ENCODE results near the gene KLK13. TPM values are rescaled to one million over a fixed set of nuclear protein-coding genes. Genes with fewer than 3 reads are reported as not detected.

KLK13 gene
- total RNA-seq, 1 donor from 2014 or later, result not detected

DNA sequence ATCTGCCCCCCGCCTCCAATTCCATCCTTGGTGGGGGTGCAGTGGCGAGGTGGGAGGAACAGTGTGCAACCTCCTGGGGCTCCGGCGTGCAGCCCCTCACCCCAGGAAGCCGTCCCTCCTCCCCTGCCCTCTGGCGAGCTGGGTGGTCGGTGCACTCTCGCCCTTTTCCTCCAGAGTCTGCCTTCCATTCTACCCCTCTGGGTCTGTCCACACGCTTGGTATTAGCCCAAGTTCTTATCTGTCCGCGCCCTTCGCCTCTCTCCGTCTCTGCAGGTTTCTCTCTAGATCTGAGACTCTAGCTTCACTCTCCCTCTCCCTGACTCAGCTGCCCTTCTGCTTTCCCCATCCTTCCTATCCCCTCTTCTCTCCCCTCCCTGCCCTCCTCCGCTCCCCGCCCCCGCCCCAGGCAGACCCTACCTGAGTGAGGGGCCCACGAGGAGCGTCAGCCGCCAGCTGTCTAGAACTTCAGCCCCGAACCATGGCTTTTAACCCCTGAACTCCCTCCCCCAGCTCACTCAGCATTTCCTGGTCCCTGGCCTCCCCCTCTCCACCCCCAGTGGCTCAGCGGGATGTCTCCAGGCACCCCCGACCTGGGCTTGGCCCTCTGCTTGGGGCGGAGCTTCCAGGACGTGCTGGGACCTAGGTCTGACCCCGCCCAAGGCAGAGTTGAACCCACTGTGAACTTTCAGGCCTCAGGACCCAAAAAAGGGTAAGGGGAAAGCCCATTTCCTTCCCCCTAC lies 499 bp upstream of the KLK13 start:
- TF ChIP-seq CTCF (conservative IDR thresholded peaks at IDR 0.05; ENCODE audit: low read depth, low read length), result no peak
- H3K4me3 ChIP-seq (ENCODE audit: low read depth, low read length), result peak overlapping the region; percentile 36
- DNase-seq (ENCODE audit: low read depth), result no peak

- no peak for DNase-seq (ENCODE audit: low read depth)
- no peak for TF ChIP-seq CTCF (conservative IDR thresholded peaks at IDR 0.05; ENCODE audit: low read depth, low read length)
- no peak overlapping the region for H3K4me3 ChIP-seq (ENCODE audit: low read depth, low read length)
Observed at GRCh38 chr19:51063664-51064063, 1.2 kb downstream of the KLK13 start.

GRCh38 chr19:51060973-51061372 lies 3.9 kb downstream of the KLK13 start:
- DNase-seq (ENCODE audit: low read depth), result no peak
- TF ChIP-seq CTCF (conservative IDR thresholded peaks at IDR 0.05; ENCODE audit: low read depth, low read length), result no peak
- H3K4me3 ChIP-seq (ENCODE audit: low read depth, low read length), result no peak overlapping the region

DNA sequence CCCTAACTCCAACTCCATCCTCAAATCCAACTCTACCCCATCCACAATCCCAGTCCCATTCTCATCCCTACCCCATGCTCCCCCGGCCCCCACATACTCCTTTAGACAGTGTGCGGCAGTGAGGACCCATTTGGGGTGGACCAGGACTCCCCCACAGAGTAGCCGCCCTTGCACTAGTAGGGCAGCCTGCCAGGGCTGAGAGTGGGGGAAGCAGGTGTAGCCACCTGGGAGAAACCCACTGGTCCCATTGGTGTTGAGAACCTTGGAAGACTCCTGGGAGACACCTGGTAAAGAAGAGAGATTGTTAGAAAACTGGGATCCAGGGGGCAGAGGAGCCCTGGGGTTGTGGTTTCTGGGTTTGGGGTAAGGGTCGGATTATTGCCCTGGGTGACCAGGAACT lies 4.6 kb downstream of the KLK13 start:
- no peak overlapping the region for H3K4me3 ChIP-seq (ENCODE audit: low read depth, low read length)
- no peak for DNase-seq (ENCODE audit: low read depth)
- TF ChIP-seq CTCF (conservative IDR thresholded peaks at IDR 0.05; ENCODE audit: low read depth, low read length), result no peak

- no peak for DNase-seq (ENCODE audit: low read depth)
- TF ChIP-seq CTCF (conservative IDR thresholded peaks at IDR 0.05; ENCODE audit: low read depth, low read length), result no peak
Observed at GRCh38 chr19:51059715-51060114, 5.2 kb downstream of the KLK13 start.

DNA sequence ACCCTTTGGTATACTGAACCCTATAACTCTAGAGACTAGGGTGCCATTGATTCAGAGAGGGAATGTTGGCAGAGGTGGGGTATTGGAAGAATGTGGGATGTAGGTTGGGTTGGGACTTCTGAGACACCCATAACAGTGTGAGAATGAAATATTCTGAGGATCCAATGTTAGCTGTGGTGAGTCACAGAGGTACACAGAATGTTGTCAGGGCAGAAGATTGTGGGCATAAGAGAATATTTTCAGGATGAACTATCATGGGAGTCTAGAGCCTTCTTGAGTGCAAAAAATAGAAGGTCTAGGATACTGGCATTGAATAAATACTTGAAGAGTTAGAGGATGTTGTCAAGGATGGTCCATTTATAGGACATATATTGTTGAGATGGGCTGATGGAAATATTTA lies 9.0 kb downstream of the KLK13 start:
- DNase-seq (ENCODE audit: low read depth), result no peak
- no peak for TF ChIP-seq CTCF (conservative IDR thresholded peaks at IDR 0.05; ENCODE audit: low read depth, low read length)
- H3K4me3 ChIP-seq (ENCODE audit: low read depth, low read length), result no peak overlapping the region

More at GRCh38 chr19:51059715-51060114, 5.2 kb downstream of the KLK13 start:
- no peak overlapping the region for H3K4me3 ChIP-seq (ENCODE audit: low read depth, low read length)

DNA sequence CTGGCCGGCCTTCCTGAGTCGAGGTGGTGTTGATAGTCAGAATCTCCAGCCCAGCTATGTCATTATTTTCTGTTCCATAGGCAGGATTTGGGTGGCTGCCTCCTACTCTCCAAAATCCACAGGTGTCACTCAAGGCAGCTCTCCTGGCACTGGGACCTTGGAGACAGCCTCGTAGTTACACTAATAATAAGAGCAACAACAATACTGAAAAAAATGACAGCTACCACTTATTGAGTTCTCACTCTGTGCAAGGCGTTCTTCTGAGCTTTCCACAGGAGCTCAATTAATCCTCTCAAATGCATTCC lies 17.9 kb downstream of the KLK13 start:
- no peak for DNase-seq (ENCODE audit: low read depth)
- TF ChIP-seq CTCF (conservative IDR thresholded peaks at IDR 0.05; ENCODE audit: low read depth, low read length), result no peak
- no peak overlapping the region for H3K4me3 ChIP-seq (ENCODE audit: low read depth, low read length)
